ENCODE measurements around the gene ZNF441.
"Not testable (repeated sequence)": the region's sequence is repeated elsewhere in the genome, so short reads cannot be mapped to it uniquely, and the experiment has no call there.

Gene ZNF441

GRCh38 chr19:11781295-11782057 is 14.7 kb downstream of the ZNF441 start:
- DNase-seq, result no peak

GRCh38 chr19:11783767-11784166 is 17.0 kb downstream of the ZNF441 start:
- no peak for DNase-seq

GRCh38 chr19:11784356-11784755 is 17.6 kb downstream of the ZNF441 start:
- DNase-seq, result no peak

GRCh38 chr19:11787536-11787935 is 20.7 kb downstream of the ZNF441 start:
- DNase-seq, result no peak

GRCh38 chr19:11792942-11793341 is 26.1 kb downstream of the ZNF441 start:
- DNase-seq, result no peak

- DNase-seq, result peak; percentile 72
Measured at GRCh38 chr19:11797491-11797890, 30.7 kb downstream of the ZNF441 start.

- DNase-seq, result peak; percentile 80
Measured at GRCh38 chr19:11798391-11799330, 31.9 kb downstream of the ZNF441 start, which contains the start of gene ZNF491. Gene ZNF491 (plus strand): TSS chr19:11798523. CDS start chr19:11805954, 7,431 bp downstream.

GRCh38 chr19:11806354-11807098 is 39.7 kb downstream of the ZNF441 start:
- DNase-seq, result no peak

GRCh38 chr19:11807099-11807380 is 40.2 kb downstream of the ZNF441 start:
- DNase-seq, result no peak

- DNase-seq, result no peak
Measured at GRCh38 chr19:11813703-11814028, 46.9 kb downstream of the ZNF441 start.

- peak; percentile 79 for DNase-seq
Measured at GRCh38 chr19:11814029-11814699, 47.4 kb downstream of the ZNF441 start, which contains the start of gene ZNF440. Gene ZNF440 (plus strand): TSS chr19:11814273. CDS start chr19:11814448, 175 bp downstream.

- DNase-seq, result peak; percentile 1
Measured at GRCh38 chr19:11814700-11815035, 47.9 kb downstream of the ZNF441 start.

- no peak for DNase-seq
Measured at GRCh38 chr19:11821474-11822109, 54.8 kb downstream of the ZNF441 start.

GRCh38 chr19:11828957-11829876 is 62.4 kb downstream of the ZNF441 start:
- DNase-seq, result not testable (repeated sequence)

GRCh38 chr19:11832253-11832912 is 65.6 kb downstream of the ZNF441 start:
- no peak for DNase-seq

GRCh38 chr19:11833541-11833940 is 66.7 kb downstream of the ZNF441 start:
- no peak for DNase-seq
